Activated T-helper 2 cell treated with anti-CD3 and anti-CD28 coated beads, Interferon-gamma antibody, Interleukin-2, Interleukin-4, amounts not matched to agents 10 μg/mL and 5 μg/mL and 100 μg/mL, durations not matched to agents 14 hours and 24 hours and 36 hours (primary cell): ENCODE results near the gene HID1. TPM values are rescaled to one million over a fixed set of nuclear protein-coding genes. Genes with fewer than 3 reads are reported as not detected.
A peak's percentile ranks its signal among the peaks of the same experiment; 100 is the strongest.
"Not testable (repeated sequence)": the region's sequence is repeated elsewhere in the genome, so short reads cannot be mapped to it uniquely, and the experiment has no call there.

Experiments used
- DNase-seq: peaks from one replicate; pipeline ENCODE4 v3.0.0; 2021; ENCODE audit warnings: low spot score
- H3K27ac Mint-ChIP-seq: one replicate; pipeline ENCODE4 v1.8.0; 2021; ENCODE audit warnings: mixed read lengths
- H3K27me3 Mint-ChIP-seq: one replicate; pipeline ENCODE4 v1.8.0; 2021; ENCODE audit warnings: low read depth, mixed read lengths
- H3K36me3 Mint-ChIP-seq: one replicate; pipeline ENCODE4 v1.8.0; 2021; ENCODE audit warnings: low read depth, mixed read lengths
- H3K4me1 Mint-ChIP-seq: one replicate; pipeline ENCODE4 v1.8.0; 2021; ENCODE audit warnings: low read depth, mixed read lengths
- H3K4me3 Mint-ChIP-seq: one replicate; pipeline ENCODE4 v1.8.0; 2021; ENCODE audit warnings: low read depth, mild to moderate bottlenecking, moderate library complexity, mixed read lengths
- H3K9me3 Mint-ChIP-seq: one replicate; pipeline ENCODE4 v1.8.0; 2021; ENCODE audit warnings: mixed read lengths
- intact Hi-C: fragments of 100-400 bp; cut with micrococcal nuclease; formaldehyde crosslinking; loops from one replicate; pipeline ENCODE4 v1.15.1; 2023
- total RNA-seq: library from RNA; stranded (reverse); gene quantifications from 2 replicates; pipeline ENCODE4 v1.2.3, GENCODE V29; 2022

The HID1 gene
- total RNA-seq, 1 donor from 2014 or later = 0.37 TPM

DNA sequence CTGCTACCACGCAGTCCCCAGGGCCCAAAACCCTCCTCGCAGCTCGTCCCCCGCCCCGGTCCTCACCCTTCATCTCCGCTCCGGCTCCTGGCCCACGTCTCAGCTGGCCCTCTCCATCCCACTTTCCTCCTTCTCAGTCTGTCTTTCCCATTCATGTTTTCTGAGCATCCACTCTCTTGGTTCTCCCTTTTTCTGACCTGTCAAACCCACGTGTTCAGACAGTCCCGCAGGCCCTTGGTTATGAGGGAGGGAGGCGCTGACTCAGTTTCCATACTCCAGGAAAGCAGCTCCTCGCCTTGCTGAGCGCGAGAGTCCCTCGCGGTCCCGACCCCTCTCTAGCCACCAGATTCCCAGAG, 392 bp upstream of the HID1 start:
- intact Hi-C loops = no loop called here
- H3K27ac Mint-ChIP-seq = no peak overlapping the region

DNA sequence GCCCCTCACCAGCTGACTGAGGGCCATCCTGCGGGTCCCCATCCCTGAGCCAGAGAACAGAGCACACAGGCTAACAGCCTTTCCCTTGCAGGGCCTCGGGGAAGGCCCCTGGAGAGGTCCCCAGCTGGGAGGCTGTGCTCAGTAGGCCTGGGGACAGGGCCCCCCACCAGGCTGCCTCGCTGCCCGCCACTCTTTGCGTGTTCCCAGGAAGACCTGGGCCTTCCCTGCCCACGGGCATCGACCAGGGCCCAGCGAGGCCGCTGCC, 785 bp downstream of the HID1 start:
- H3K27me3 Mint-ChIP-seq = peaks cover 22% of the 10 kb centered on the region
- peaks cover 6% of the 10 kb centered on the region for H3K4me1 Mint-ChIP-seq
- H3K4me3 Mint-ChIP-seq = peak overlapping the region; percentile 56
- intact Hi-C loops = no loop called here
- H3K36me3 Mint-ChIP-seq = no peaks in the 10 kb centered on the region
- DNase-seq = no peak
- no peaks in the 10 kb centered on the region for H3K9me3 Mint-ChIP-seq
- no peak overlapping the region for H3K27ac Mint-ChIP-seq

More for the DNA sequence above, 392 bp upstream of the HID1 start:
- Mint-ChIP-seq H3K27me3 (peaks cover 27% of the 10 kb centered on the region), H3K36me3 (no peaks in the 10 kb centered on the region), H3K4me1 (peaks cover 6% of the 10 kb centered on the region), H3K4me3 (peak overlapping the region; percentile 77), H3K9me3 (no peaks in the 10 kb centered on the region)
- DNase-seq = no peak

DNA sequence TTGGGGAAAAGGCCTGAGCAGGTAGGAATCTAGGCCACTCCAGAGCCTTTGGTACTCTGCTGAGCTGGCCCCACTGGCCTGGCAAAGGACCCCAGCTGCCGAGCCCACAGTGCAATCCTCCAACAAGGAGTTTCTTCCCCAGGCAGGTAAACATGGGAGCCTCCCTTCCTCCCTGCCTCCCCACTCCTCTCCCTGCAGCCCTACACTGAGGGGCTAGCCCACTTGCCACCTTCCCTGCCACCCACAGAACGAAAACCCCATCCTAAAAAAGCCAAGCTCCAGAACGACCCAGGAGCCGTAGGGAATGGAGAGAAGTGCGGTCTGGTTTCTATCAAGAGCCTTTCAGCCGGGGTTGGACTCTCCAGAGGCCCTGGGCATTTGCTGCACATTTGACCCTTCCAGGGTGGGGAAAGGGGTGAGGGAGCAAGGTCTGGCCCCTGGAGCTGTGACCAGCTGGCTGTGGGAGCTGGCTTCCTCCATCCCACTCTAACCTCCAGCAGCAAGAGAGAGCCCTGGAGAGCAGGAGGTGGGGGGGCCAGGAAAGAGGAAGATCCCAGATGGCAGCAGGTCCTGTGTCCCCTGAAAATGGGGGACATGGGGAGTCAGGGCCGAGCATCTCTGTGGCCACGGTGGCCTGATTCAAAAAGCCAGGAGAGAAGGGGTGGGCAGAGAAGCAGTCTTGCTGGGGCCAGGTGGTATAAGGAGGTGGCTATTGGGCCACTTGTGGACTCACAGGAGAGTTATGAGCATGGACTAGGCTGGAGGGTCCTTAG, 1.3 kb downstream of the HID1 start:
- Mint-ChIP-seq H3K36me3 (no peaks in the 10 kb centered on the region), H3K9me3 (no peaks in the 10 kb centered on the region), H3K27me3 (peaks cover 21% of the 10 kb centered on the region), H3K4me3 (peak overlapping the region; percentile 56), H3K27ac (no peak overlapping the region), H3K4me1 (peaks cover 6% of the 10 kb centered on the region)
- DNase-seq = no peak
- intact Hi-C loops = no loop called here

DNA sequence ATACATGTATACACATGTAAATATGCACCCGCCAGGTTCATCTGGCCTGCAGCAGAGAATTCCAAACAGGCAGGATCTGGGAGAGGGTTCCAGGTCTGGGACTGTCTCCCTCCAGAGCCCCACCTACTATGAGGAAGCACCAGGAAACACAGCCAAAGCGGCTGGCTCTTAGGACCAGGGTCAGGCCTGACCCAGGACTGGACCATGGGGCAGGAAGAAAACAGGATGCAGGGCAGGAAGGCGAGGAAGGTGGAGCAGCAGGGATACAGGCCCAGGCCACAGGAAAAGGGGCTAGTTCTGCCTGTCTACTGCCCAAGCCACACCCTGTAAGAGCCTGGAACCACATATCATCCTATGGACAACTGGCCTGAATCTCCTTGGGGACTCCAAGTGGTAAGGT, 2.2 kb downstream of the HID1 start:
- Mint-ChIP-seq H3K27me3 (peaks cover 21% of the 10 kb centered on the region), H3K4me1 (peaks cover 6% of the 10 kb centered on the region), H3K36me3 (no peaks in the 10 kb centered on the region), H3K9me3 (no peaks in the 10 kb centered on the region), H3K27ac (no peak overlapping the region), H3K4me3 (no peak overlapping the region)
- intact Hi-C loops = no loop called here
- no peak for DNase-seq

DNA sequence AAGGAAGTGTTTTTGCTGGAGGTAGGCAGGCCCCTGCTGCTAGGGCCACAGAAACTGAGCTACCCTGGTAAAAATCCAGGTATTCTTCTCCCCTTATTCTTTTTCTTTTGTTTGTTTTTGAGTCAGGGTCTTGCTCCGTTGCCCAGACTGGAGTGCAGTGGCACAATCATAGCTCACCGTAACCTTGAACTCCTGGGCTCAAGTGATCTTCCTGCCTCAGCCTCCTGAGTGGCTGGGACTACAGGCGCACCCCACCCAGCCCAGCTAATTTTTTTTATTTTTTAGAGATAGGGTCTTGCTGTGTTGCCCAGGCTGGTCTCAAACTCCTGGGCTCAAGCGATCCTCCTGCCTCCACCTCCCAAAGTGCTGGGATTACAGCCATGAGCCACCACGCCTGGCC, 3.1 kb downstream of the HID1 start:
- peaks cover 17% of the 10 kb centered on the region for H3K27me3 Mint-ChIP-seq
- intact Hi-C loops = not testable (repeated sequence)

DNA sequence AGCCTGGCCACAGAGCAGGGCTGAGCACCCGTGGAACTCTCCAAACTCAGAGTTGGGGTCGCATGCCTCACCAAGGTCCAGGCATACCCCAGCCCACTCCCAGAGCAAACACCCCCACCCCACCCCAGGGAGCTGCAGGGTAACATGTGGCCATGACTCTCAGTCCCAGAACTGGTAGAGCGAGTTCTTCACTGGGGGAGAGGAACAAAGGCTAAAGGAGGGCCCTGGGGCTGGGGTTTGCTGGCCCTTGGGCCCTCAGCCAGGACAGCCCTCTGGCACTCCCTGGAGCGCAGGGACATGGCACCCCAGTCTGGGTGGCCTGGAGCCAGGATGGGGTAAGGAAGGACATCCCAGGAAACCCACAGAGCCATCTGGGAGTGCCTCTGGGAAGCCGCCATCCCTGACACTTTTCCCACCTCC, 4.2 kb downstream of the HID1 start:
- peaks cover 6% of the 10 kb centered on the region for H3K4me1 Mint-ChIP-seq
- intact Hi-C loops = no loop called here

More for the DNA sequence above, 3.1 kb downstream of the HID1 start:
- not testable (repeated sequence) for H3K9me3 Mint-ChIP-seq, H3K4me1 Mint-ChIP-seq, H3K36me3 Mint-ChIP-seq, DNase-seq, H3K27ac Mint-ChIP-seq, H3K4me3 Mint-ChIP-seq

DNA sequence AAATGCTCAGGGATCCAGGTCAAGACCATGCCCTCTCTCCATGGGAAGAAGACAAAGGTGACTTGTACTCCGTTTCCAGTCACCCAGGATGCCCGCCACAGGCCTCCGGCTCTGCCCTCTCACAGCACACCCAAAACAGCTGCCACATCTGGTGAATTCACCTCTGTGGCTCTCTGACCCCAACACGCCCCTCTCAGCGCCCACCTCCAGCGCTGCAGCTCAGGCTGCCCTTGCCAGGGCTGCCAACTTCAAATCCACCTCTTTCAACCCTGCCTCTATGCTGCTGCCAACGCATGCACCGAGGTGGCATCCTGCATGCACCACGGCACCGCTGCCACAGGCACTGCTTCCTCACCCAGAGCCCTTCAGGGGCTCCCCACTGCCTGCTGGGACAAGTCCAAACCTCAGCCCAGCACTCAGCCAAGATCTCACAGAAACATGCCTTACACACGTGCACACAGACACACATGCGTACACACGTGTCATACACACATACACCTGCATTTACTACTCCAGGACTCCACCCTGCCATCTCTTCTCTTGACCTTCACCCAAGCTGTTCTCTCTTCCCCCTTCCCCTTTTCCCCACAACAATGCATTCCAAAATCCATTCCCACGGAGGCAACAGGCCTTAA, 7.5 kb downstream of the HID1 start:
- Mint-ChIP-seq H3K36me3 (no peaks in the 10 kb centered on the region), H3K4me3 (no peak overlapping the region), H3K27ac (no peak overlapping the region), H3K9me3 (no peaks in the 10 kb centered on the region), H3K27me3 (no peaks in the 10 kb centered on the region), H3K4me1 (peaks cover 4% of the 10 kb centered on the region)
- DNase-seq = no peak
- intact Hi-C loops = loop anchor here (5.0 kb wide), 3 partner anchors 67 to 237 kb away; partner anchors contain the start of gene ARMC7

More for the DNA sequence above, 4.2 kb downstream of the HID1 start:
- no peaks in the 10 kb centered on the region for H3K36me3 Mint-ChIP-seq
- DNase-seq = no peak
- peaks cover 16% of the 10 kb centered on the region for H3K27me3 Mint-ChIP-seq
- H3K4me3 Mint-ChIP-seq = no peak overlapping the region
- H3K27ac Mint-ChIP-seq = no peak overlapping the region
- no peaks in the 10 kb centered on the region for H3K9me3 Mint-ChIP-seq

DNA sequence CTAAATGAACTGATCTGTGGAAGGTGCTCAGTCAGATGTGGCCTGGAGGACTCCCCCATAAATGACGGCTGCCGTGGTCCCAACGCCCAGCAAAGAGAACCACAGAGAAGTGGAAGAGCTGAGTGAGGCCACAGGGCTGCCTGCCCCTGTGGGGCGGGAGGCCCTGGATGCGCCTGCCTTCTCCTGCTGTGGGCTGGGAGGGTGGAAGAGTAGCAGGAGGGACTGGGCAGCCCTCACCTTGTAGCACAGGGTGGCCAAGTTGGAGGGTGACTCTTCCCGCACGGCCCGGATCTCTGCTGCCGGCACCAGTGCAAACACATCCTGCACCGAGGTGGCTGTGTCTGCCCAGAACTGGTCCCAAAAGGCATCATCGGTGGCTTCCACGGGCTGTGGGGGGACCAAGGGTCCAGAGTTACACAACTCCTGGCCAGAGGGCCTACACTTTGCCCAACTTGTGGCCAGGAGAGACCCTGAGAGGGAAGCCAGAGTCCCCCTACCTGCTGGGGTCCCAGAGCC, 8.3 kb downstream of the HID1 start:
- Mint-ChIP-seq H3K4me3 (no peak overlapping the region), H3K9me3 (no peaks in the 10 kb centered on the region), H3K27me3 (no peaks in the 10 kb centered on the region), H3K36me3 (no peaks in the 10 kb centered on the region), H3K27ac (no peak overlapping the region), H3K4me1 (peaks cover 4% of the 10 kb centered on the region)
- DNase-seq = no peak
- intact Hi-C loops = loop anchor here (5.0 kb wide), 3 partner anchors 68 to 238 kb away; partner anchors contain the start of gene ARMC7

DNA sequence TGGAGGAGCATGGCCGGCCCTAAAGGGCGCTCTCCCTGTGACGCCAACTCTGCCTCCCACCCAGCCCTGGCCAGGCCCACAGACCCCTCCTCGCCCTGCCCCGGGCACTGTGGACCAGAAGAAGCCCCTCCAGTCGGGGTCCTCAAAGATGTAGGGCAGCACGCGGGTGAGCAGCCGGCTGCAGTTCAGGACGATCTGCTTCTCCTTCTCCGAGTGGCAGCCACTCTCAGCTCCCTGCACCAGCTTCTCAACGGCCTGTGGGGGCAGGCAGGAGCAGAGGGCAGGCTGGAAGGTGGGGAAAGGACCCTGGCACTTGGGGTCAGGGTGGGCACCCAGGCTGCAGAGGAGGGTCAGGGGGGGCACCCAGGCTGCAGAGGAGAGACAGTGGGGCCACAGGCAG, 8.9 kb downstream of the HID1 start:
- Mint-ChIP-seq H3K4me3 (no peak overlapping the region), H3K27me3 (no peaks in the 10 kb centered on the region), H3K36me3 (no peaks in the 10 kb centered on the region), H3K9me3 (no peaks in the 10 kb centered on the region), H3K27ac (no peak overlapping the region), H3K4me1 (peaks cover 4% of the 10 kb centered on the region)
- no peak for DNase-seq
- intact Hi-C loops = loop anchor here (5.0 kb wide), 3 partner anchors 69 to 239 kb away; partner anchors contain the start of gene ARMC7

DNA sequence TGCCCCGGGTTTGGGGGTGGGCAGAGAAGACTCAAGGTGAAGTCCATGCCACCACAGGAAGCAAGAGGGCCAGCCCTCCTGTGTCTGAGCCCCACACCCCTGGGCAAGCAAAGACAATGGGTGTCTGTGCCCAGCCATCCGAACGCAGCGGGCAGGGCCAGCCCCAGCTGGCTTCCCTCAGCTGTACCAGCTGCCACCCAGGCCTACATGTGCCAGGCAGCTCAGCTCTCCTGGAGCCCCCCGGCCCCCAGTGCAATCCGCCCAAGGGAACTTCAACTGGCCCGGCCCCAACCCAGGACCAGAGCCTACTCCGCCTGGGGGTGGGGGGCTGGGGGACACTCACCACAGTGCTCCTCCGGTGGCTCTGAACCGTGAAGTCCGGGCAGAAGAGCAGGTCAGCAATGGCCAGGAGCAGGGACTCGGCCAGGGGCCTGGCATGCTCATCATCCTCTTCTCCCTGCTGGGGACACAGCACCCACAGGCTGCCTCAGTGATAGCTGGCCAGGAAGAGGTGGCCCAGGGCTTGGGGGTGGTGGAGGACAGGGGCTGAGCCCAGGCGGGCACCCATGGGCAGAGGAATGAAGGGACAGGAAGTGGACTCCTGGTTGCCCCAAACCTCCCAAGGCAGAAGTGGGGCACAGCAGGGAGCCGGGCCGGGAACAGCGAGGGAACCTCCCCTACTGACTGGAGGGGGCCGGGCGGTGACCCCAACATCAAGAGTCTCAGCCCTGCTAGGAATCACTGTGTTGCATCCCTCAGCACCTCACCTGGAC, 9.8 kb downstream of the HID1 start:
- H3K36me3 Mint-ChIP-seq = no peaks in the 10 kb centered on the region
- DNase-seq = no peak
- intact Hi-C loops = loop anchor here (5.0 kb wide), 3 partner anchors 69 to 239 kb away; partner anchors contain the start of gene ARMC7
- H3K9me3 Mint-ChIP-seq = no peaks in the 10 kb centered on the region
- H3K4me3 Mint-ChIP-seq = no peak overlapping the region
- H3K4me1 Mint-ChIP-seq = peaks cover 4% of the 10 kb centered on the region
- H3K27me3 Mint-ChIP-seq = no peaks in the 10 kb centered on the region
- no peak overlapping the region for H3K27ac Mint-ChIP-seq

DNA sequence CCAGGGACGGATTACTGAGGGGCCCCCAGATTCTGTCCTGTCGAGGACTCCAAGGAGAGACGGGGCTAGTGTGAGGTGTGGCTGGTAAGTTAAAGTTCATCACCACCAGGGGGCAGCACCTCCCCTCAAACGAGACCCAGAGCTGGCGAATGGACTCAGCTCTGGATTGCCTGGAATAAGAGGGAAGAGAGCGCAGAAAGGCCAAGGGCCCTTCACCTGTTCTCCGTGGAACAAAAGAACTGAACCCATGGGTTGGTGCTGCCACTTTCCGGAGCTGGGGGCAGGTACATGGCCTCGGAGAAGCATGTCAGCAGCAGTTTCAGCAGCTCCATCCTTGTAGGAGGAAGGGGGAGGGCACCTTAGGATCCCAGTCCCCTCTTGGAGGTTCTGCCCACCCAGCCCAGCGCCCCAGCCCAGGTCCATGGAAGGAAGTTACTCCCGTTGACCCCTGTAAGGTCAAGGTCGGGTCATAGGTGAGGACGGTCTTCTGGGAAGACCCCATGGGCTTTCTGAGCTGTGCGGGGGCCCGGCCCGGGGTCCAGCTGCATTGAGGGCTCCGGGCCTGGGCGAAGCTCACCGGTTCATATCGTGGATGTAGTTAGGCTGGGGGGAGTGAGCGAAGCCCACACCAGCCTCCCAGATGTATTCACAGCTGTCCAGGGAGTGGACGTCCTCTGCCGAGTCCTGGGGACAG, 10.8 kb downstream of the HID1 start:
- peak; percentile 71 for DNase-seq
- Mint-ChIP-seq H3K4me1 (peaks cover 4% of the 10 kb centered on the region), H3K27ac (no peak overlapping the region), H3K9me3 (no peaks in the 10 kb centered on the region), H3K4me3 (no peak overlapping the region), H3K36me3 (no peaks in the 10 kb centered on the region), H3K27me3 (no peaks in the 10 kb centered on the region)
- intact Hi-C loops = loop anchor here (2.0 to 5.0 kb wide), 4 partner anchors 51 to 240 kb away; partner anchors contain the start of genes ARMC7 and MRPL58

DNA sequence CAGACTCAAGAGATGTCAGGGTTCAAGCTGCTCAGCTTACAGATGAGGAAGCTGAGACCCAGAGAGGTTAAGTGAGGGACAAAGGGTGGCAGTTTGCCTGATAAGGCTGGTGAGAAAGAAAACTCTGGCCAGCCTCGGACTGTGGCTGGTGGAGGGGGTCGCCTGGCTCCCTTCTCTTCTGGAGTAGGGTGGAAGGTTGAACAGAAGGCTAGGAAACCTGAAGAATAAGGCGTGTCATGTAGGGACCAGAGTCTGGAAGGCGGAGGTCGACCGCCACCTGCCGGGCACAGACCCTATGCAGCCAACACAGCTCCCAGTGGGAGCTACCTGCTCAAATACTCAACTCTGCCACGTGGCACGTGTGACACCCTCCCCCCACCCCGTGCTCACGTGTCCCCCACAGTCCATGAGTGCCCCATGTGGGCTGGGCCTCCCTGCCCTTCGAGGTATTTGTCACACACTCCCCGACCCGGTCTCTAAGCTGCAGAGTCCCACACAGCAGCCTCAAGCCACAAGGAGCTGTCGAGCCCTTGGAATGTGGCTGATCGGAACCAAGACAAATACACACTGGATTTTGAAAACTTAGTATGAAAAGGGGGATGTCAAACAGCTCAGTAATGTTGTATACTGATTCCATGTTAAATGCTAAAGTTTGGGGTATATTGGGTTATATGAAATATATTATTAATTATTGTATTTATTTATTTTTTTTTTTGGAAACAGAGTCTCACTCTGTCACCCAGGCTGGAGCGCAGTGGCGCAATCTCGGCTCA, 11.8 kb downstream of the HID1 start:
- H3K27ac Mint-ChIP-seq = no peak overlapping the region
- peaks cover 4% of the 10 kb centered on the region for H3K4me1 Mint-ChIP-seq
- no peak overlapping the region for H3K4me3 Mint-ChIP-seq
- H3K36me3 Mint-ChIP-seq = no peaks in the 10 kb centered on the region
- intact Hi-C loops = loop anchor here (2.0 to 5.0 kb wide), 4 partner anchors 52 to 242 kb away; partner anchors contain the start of genes ARMC7 and MRPL58
- no peak for DNase-seq
- H3K9me3 Mint-ChIP-seq = no peaks in the 10 kb centered on the region
- no peaks in the 10 kb centered on the region for H3K27me3 Mint-ChIP-seq
